K562 (cell line): ENCODE measurements around the gene EYA4. TPM values are rescaled to one million over a fixed set of nuclear protein-coding genes. Genes with fewer than 3 reads are reported as not detected.

Experiments
- ATAC-seq: fragments of 200-7000 bp; cut with Tn5 transposase; 3 replicates; pipeline ENCODE4 v1.9.1; 2020; ENCODE audit warnings: moderate library complexity
- BruUV-seq: library from RNA; stranded (reverse); fragments of 400-500 nt; replicated peaks from 2 replicates; lab custom pipeline; 2021; lab: Mats Ljungman, UMichigan
- CTCF ChIA-PET: fragments of 300-600 bp; formaldehyde crosslinking; extraction: SDS; loops from one replicate; lab custom pipeline; 2021; ENCODE audit warnings: low intra/inter-chr PET ratio; lab: Yijun Ruan, JAX
- POLR2A ChIA-PET: fragments of 300-600, 350-650 bp; sonication (Branson Sonifier 250); formaldehyde crosslinking; extraction: SDS; loops from one replicate; lab custom pipeline; 2021; ENCODE audit warnings: antibody characterized with exemption, inconsistent platforms; lab: Yijun Ruan, JAX
- DNase-seq, 4 experiments: peaks; one replicate each; pipeline versions ENCODE4 v3.0.0 to v3.0.0-alpha.2; 2011 to 2018; ENCODE audit warnings: low spot score in 3 of 4, mixed read lengths in 3 of 4; ENCODE audit errors: extremely low read depth in 1 of 4
- FAIRE-seq: peaks from 2 replicates; lab custom pipeline; 2011; peaks lifted over from hg19 to GRCh38; lab: Jason Lieb, UNC
- H2AFZ ChIP-seq: 2 replicates; pipeline ENCODE4 v1.6.0; 2011; ENCODE audit warnings: low read depth, low read length, control low read depth, inconsistent platforms
- H3K27ac ChIP-seq: fragments of 200-600 bp; 3 replicates; pipeline ENCODE4 v1.8.0; 2011; ENCODE audit warnings: low read depth, mild to moderate bottlenecking, control low read depth, inconsistent platforms, low read length, moderate library complexity, mixed read lengths; ENCODE audit errors: extremely low read depth
- H3K27me3 ChIP-seq, 2 experiments: fragments of 300-600 bp in 1 of 2; 2 replicates in 1 of 2; 3 replicates in 1 of 2; pipeline versions ENCODE4 v1.6.0 to v1.8.0; 2011; ENCODE audit warnings: inconsistent platforms in 2 of 2, low read length in 2 of 2, mild to moderate bottlenecking in 1 of 2, mixed read lengths in 1 of 2, moderate library complexity in 1 of 2; ENCODE audit not compliant: control insufficient read depth in 2 of 2, insufficient read depth in 2 of 2
- H3K36me3 ChIP-seq: fragments of 300-600 bp; 3 replicates; pipeline ENCODE4 v1.8.0; 2011; ENCODE audit warnings: mild to moderate bottlenecking, low read length, inconsistent platforms; ENCODE audit not compliant: control insufficient read depth, insufficient read depth
- H3K4me1 ChIP-seq, 2 experiments: fragments of 200-600 bp in 1 of 2; replicated peaks in 1 of 2; 2 replicates in 1 of 2; 3 replicates in 1 of 2; pipeline versions ENCODE4 v1.5.1 to v1.8.0; 2011; ENCODE audit warnings: inconsistent platforms in 2 of 2, low read length in 2 of 2, mild to moderate bottlenecking in 1 of 2, mixed read lengths in 1 of 2, moderate library complexity in 1 of 2; ENCODE audit not compliant: control insufficient read depth in 2 of 2, insufficient read depth in 2 of 2
- H3K4me2 ChIP-seq: 2 replicates; pipeline ENCODE4 v1.6.1; 2011; ENCODE audit warnings: low read length, control low read depth, inconsistent platforms, mixed read lengths; ENCODE audit not compliant: insufficient read depth
- H3K4me3 ChIP-seq: fragments of 200-600 bp; sonication (generic), shearing (Covaris generic); 2 replicates; pipeline ENCODE4 v1.5.1; 2016; ENCODE audit warnings: control low read depth, inconsistent platforms
- H3K79me2 ChIP-seq: fragments of 200-600 bp; 3 replicates; pipeline ENCODE4 v1.8.0; 2011; ENCODE audit warnings: low read length, inconsistent platforms; ENCODE audit not compliant: control insufficient read depth, insufficient read depth
- H3K9ac ChIP-seq, 2 experiments: 2 replicates each; pipeline versions ENCODE4 v1.6.0 to v1.6.1; 2011; ENCODE audit warnings: low read depth in 2 of 2, low read length in 2 of 2, control low read depth in 1 of 2, inconsistent platforms in 1 of 2, mild to moderate bottlenecking in 1 of 2, mixed read lengths in 1 of 2; ENCODE audit not compliant: insufficient read depth in 1 of 2
- H3K9me1 ChIP-seq: one replicate; pipeline ENCODE4 v1.6.0; 2011; ENCODE audit warnings: inconsistent platforms, mild to moderate bottlenecking, low read length, moderate library complexity; ENCODE audit not compliant: control insufficient read depth, insufficient read depth
- H3K9me3 ChIP-seq: replicated peaks from 2 replicates; pipeline ENCODE4 v1.5.1; 2011; ENCODE audit warnings: low read depth, low read length, inconsistent platforms; ENCODE audit not compliant: control insufficient read depth, insufficient read depth
- H4K20me1 ChIP-seq: replicated peaks from 2 replicates; pipeline ENCODE4 v1.6.1; 2011; ENCODE audit warnings: low read length, inconsistent platforms, mixed read lengths; ENCODE audit not compliant: control insufficient read depth, insufficient read depth
- ATF6 ChIP-seq: sonication (generic); formaldehyde crosslinking; IDR thresholded peaks from 2 replicates; pipeline ENCODE4 v1.4.0; 2020; ENCODE audit warnings: mild to moderate bottlenecking, missing genetic modification reagents
- HDAC1 ChIP-seq, 2 experiments: fragments of 450-650 bp; IDR thresholded peaks; 2 replicates each; pipeline ENCODE4 v1.6.1; 2016 to 2017; ENCODE audit warnings: inconsistent platforms in 1 of 2, mild to moderate bottlenecking in 1 of 2, moderate library complexity in 1 of 2
- IFI16 ChIP-seq: fragments of 250-450 bp; sonication (Bioruptor Pico); IDR thresholded peaks from 2 replicates; pipeline ENCODE4 v2.1.2; 2022; ENCODE audit warnings: mild to moderate bottlenecking, inconsistent platforms
- MEF2D ChIP-seq: conservative IDR thresholded peaks from 2 replicates; pipeline ENCODE4 v1.6.1; 2016; ENCODE audit warnings: low read depth, missing genetic modification characterization, missing compliant biosample characterization
- PHB ChIP-seq: fragments of 250-450 bp; sonication (Bioruptor Pico); IDR thresholded peaks from 2 replicates; pipeline ENCODE4 v1.5.0; 2021
- PHF8 ChIP-seq: fragments of 200-600 bp; sonication (generic); IDR thresholded peaks from 2 replicates; pipeline ENCODE4 v1.6.1; 2012; ENCODE audit warnings: mixed run types, mild to moderate bottlenecking, inconsistent platforms, low read length, moderate library complexity, borderline replicate concordance
- POLR2B ChIP-seq: fragments of 450-650 bp; IDR thresholded peaks from 2 replicates; pipeline ENCODE4 v1.6.1; 2018; ENCODE audit warnings: low read depth; ENCODE audit not compliant: partially characterized antibody
- PTBP1 ChIP-seq: fragments of 200-400 bp; formaldehyde crosslinking; IDR thresholded peaks from 2 replicates; pipeline ENCODE4 v1.6.1; 2017; ENCODE audit warnings: low read depth, low read length
- RBM17 ChIP-seq: fragments of 200-400 bp; formaldehyde crosslinking; IDR thresholded peaks from 2 replicates; pipeline ENCODE4 v1.6.1; 2017; ENCODE audit warnings: low read depth, mild to moderate bottlenecking, low read length, borderline replicate concordance
- SRSF9 ChIP-seq: fragments of 200-400 bp; formaldehyde crosslinking; IDR thresholded peaks from 2 replicates; pipeline ENCODE4 v1.6.1; 2017; ENCODE audit warnings: low read depth, low read length, borderline replicate concordance
- ZBTB9 ChIP-seq: fragments of 450-650 bp; formaldehyde crosslinking; IDR thresholded peaks from 2 replicates; pipeline ENCODE4 v1.4.0; 2020; ENCODE audit warnings: mild to moderate bottlenecking, moderate library complexity
- ZNF146 ChIP-seq: IDR thresholded peaks from one replicate; pipeline ENCODE4 v1.6.1; 2018; ENCODE audit warnings: missing compliant biosample characterization; ENCODE audit not compliant: unreplicated experiment
- ZNF263 ChIP-seq: sonication (generic); formaldehyde crosslinking; IDR thresholded peaks from 2 replicates; pipeline ENCODE4 v1.8.0; 2022; ENCODE audit warnings: mild to moderate bottlenecking, missing genetic modification reagents, borderline replicate concordance
- ZNF277 ChIP-seq: fragments of 250-450 bp; sonication (Bioruptor Pico); IDR thresholded peaks from 2 replicates; pipeline ENCODE4 v1.8.0; 2022; ENCODE audit warnings: inconsistent platforms, mild to moderate bottlenecking, moderate library complexity, borderline replicate concordance
- ZNF717 ChIP-seq: fragments of 250-450 bp; sonication (Bioruptor Pico); IDR thresholded peaks from 2 replicates; pipeline ENCODE4 v1.5.0; 2021
- WGBS: fragments of 100-300 bp; shearing (Covaris generic); methylation state at CpG from one replicate; pipeline ENCODE4 v1.1.6; 2016; ENCODE audit warnings: low coverage, mixed read lengths; ENCODE audit not compliant: insufficient coverage; ENCODE audit errors: missing lambda C conversion rate; 5-methylcytosine and 5-hydroxymethylcytosine counted together
- in situ Hi-C: fragments of 300-500 bp; cut with MboI; formaldehyde crosslinking; loops from 4 replicates; pipeline ENCODE4 v1.15.0; 2018; ENCODE audit warnings: inconsistent platforms, mixed read lengths
- intact Hi-C: fragments of 100-400 bp; cut with micrococcal nuclease; formaldehyde crosslinking; loops from 2 replicates; pipeline ENCODE4 v1.14.2; 2022
- polyA plus RNA-seq, 8 experiments: library from polyadenylated mRNA; depleted of rRNA in 4 of 8; stranded (reverse) in 5 of 8; unstranded in 3 of 8; fragments of >200 nt; fragmentation: Nextera tagmentation in 2 of 8; fragmentation: Illumina TruSeq in 1 of 8; extraction: Ambion mirVana in 2 of 8; extraction: Trizol in 1 of 8; gene quantifications; 2 replicates each; pipeline versions ENCODE4 v1.2.1 to v1.2.3, GENCODE V29; 2011 to 2014; ENCODE audit warnings: inconsistent platforms in 1 of 8, missing spikeins in 1 of 8
- total RNA-seq, 7 experiments: library from RNA; depleted of rRNA in 6 of 7; stranded (reverse); fragments of >200 nt in 6 of 7; fragmentation: Illumina TruSeq in 2 of 7; extraction: Trizol in 2 of 7; gene quantifications; 2 replicates each; pipeline versions ENCODE4 v1.2.1 to v1.2.3, GENCODE V29; 2011 to 2021; ENCODE audit warnings: low replicate concordance in 1 of 7

Gene EYA4
- total and polyA plus RNA-seq, 9 of the 15 experiments (the other 6 are each of a cell fraction or from before 2014, with no cell fraction given): 0.03 to 0.04 TPM; not detected in 7

- TF ChIP-seq ZNF263: no peak
- TF ChIP-seq PHB (CRISPR knock-in tag): no peak
- no peak for TF ChIP-seq SRSF9
- no peak for TF ChIP-seq IFI16 (CRISPR knock-in tag)
Measured at GRCh38 chr6:133218852-133219251, 22.3 kb upstream of the EYA4 start (continued).

GRCh38 chr6:133223452-133224029 is 17.6 kb upstream of the EYA4 start:
- H4K20me1 ChIP-seq: no peaks in the 10 kb centered on the region
- no peaks in the 10 kb centered on the region for H3K27me3 ChIP-seq
- H3K4me1 ChIP-seq: no peaks in the 10 kb centered on the region
- H3K27ac ChIP-seq: no peak overlapping the region
- H3K9me1 ChIP-seq: no peaks in the 10 kb centered on the region
- no peak for DNase-seq
- in situ Hi-C loops: no loop called here
- no peak overlapping the region for H3K4me3 ChIP-seq
- BruUV-seq: no TSS peak
- no peak for FAIRE-seq
- no peaks in the 10 kb centered on the region for H3K79me2 ChIP-seq
- POLR2A ChIA-PET: no interaction called here
- WGBS: 0% methylated on average over 3 of the region's 3 CpGs
- no peaks in the 10 kb centered on the region for H3K36me3 ChIP-seq
- no peak overlapping the region for H3K9ac ChIP-seq
- H2AFZ ChIP-seq: no peak overlapping the region
- ATAC-seq: no peak
- 0 out of 2 replicates have a peak, but pooled peaks cover 3% of the 10 kb centered on the region for H3K9me3 ChIP-seq
- H3K4me2 ChIP-seq: no peak overlapping the region
- CTCF ChIA-PET: no interaction called here
- intact Hi-C loops: no loop called here
- TF ChIP-seq ATF6 (CRISPR knock-in tag) (no peak), ZNF717 (CRISPR knock-in tag) (no peak), RBM17 (no peak), POLR2B (no peak), MEF2D (tag) (no peak), PHF8 (no peak), ZNF146 (CRISPR knock-in tag) (no peak), ZNF277 (CRISPR knock-in tag) (no peak), PTBP1 (no peak), HDAC1 (IDR thresholded peaks at IDR 0.05) (no peak), ZBTB9 (no peak)
